Choroid plexus epithelial cell (primary cell): ENCODE data around the gene IGLL5.

Source experiments
- DNase-seq: peaks from one replicate; pipeline ENCODE4 v3.0.0-alpha.2; 2010; ENCODE audit warnings: low read depth
- H3K4me3 ChIP-seq: 2 replicates; pipeline ENCODE4 v1.5.1; 2011; ENCODE audit warnings: low read depth, mild to moderate bottlenecking, control low read depth, low read length, moderate library complexity
- TF ChIP-seq, protein P1 (sequence below): conservative IDR thresholded peaks from 2 replicates; pipeline ENCODE4 v1.5.1; 2011; ENCODE audit warnings: low read depth, mild to moderate bottlenecking, control low read depth, inconsistent platforms, low read length, moderate library complexity

Gene IGLL5

DNA sequence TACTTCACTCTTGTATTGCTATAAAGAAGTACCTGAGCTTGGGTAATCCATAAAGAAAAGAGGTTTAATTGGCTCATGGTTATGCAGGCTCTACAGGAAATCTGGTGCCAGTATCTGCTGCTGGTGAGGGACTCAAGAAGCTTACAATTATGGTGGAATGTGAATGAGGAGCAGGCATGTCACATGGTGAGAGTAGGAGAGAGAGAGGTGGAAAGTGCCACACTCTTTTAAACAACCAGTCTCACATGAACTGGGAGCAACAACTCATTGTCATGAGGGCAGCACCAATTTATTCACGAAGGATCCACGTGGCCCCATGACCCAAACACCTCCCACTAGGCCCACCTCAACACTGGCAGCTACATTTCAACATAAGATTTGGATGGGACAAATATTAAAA is 24.6 kb upstream of the IGLL5 start:
- H3K4me3 ChIP-seq, result no peak overlapping the region
- no peak for DNase-seq
- TF ChIP-seq, protein P1, sequence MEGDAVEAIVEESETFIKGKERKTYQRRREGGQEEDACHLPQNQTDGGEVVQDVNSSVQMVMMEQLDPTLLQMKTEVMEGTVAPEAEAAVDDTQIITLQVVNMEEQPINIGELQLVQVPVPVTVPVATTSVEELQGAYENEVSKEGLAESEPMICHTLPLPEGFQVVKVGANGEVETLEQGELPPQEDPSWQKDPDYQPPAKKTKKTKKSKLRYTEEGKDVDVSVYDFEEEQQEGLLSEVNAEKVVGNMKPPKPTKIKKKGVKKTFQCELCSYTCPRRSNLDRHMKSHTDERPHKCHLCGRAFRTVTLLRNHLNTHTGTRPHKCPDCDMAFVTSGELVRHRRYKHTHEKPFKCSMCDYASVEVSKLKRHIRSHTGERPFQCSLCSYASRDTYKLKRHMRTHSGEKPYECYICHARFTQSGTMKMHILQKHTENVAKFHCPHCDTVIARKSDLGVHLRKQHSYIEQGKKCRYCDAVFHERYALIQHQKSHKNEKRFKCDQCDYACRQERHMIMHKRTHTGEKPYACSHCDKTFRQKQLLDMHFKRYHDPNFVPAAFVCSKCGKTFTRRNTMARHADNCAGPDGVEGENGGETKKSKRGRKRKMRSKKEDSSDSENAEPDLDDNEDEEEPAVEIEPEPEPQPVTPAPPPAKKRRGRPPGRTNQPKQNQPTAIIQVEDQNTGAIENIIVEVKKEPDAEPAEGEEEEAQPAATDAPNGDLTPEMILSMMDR, result no peak

DNA sequence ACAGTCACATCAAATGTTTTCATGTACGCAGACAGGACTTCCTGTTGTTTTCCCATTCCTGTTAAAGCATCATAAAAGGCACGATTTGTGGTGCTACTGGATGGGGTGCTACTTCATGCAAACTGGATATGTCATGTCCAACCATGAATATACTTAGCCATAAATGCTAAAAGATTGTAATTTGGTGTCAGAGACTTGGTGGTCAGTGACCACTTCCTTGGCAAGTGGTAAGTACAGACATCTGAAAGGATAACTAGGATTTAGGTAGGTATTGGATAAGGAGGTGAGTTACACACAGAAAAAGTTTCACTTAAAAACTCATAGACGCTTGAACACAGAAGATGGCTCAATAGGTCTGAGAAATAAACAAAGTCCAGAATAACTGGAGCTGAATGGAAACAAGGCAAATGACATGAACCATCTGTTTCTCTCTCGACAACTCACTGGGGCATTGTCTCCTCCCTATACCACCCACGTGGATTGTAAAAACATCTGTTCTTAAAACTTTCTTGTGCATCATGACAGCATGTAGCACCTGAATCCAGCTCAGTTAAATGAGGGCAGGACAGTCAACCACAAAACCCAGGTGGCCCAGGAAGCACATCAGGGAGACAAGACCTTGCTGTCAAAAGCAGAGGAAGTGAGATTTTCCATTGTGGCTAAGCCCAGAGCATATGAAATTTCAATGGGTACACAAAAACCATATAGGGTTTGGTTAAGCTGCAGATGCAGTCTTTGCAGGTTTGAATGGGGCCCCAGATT is 22.1 kb upstream of the IGLL5 start:
- TF ChIP-seq, protein P1, result no peak
- DNase-seq, result peak; percentile 4
- no peak overlapping the region for H3K4me3 ChIP-seq

DNA sequence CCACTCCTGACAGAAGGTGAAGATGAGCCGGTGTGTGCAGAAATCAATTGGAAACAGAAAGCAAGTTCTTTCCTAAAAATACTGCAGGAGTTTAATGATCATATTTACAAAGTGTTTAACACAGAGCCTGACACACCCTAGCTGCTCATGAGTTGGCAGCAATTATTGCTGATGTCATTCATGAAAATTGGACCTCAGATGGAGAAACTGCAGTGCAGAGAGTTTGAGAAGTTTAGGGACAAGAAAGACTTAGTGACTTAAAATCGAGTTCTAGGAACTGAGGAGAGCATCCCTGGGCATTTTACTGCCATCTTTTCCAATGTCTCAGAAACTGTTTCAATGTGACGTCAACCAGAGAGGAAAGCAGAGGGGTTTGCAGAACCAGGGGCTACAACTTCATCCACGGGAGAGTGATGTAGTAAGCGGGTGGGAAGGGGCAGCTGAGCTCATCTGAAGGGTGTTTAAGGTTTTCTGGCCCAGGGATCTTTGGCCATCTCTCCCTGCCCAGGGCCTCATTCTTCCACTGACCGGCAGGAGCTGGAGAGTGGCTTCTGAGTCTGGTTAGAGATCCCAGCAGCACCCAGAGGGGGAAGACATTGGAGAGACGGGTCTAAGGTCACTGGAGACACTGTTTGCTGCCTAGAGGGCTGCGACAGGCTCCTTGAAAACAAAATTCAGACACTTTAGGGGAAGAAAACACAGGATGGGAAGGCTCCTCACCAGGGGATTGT is 21.1 kb upstream of the IGLL5 start:
- H3K4me3 ChIP-seq, result no peak overlapping the region
- DNase-seq, result no peak
- TF ChIP-seq, protein P1, result no peak

DNA sequence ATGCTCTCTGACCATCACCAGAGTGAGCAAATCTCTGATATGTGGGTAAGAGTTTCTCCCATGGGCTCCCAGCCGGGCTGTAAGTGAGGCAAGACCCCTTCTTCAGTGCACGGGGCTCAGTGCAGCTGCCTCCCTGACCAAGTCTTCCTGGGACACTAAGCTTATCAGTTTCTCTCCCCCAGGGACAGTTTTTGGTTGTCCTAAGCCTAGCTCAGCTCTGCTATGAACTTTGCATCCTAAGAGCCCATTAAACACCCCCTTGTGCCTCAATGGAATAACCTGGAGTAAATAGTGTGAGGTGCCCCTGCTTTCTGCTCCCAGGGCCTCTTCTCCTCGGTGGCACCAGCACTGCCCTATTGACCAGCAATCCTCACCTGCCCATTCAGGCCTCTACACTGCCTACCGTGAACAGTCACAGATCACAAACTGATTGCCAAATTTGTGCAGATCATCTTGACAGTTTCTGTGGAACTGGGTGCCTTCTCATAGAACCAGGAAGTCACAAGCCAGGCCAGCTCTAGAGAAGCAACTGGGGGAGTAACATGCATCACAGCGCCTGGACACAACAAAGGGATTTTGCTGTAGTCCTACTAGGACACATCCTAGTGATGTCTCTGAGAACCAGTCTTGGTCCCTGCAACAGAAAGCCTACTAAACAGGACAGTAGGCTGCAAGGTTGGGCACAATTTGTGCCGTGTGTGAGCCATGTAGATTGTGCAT is 19.5 kb upstream of the IGLL5 start:
- no peak overlapping the region for H3K4me3 ChIP-seq
- DNase-seq, result no peak
- TF ChIP-seq, protein P1, result no peak

DNA sequence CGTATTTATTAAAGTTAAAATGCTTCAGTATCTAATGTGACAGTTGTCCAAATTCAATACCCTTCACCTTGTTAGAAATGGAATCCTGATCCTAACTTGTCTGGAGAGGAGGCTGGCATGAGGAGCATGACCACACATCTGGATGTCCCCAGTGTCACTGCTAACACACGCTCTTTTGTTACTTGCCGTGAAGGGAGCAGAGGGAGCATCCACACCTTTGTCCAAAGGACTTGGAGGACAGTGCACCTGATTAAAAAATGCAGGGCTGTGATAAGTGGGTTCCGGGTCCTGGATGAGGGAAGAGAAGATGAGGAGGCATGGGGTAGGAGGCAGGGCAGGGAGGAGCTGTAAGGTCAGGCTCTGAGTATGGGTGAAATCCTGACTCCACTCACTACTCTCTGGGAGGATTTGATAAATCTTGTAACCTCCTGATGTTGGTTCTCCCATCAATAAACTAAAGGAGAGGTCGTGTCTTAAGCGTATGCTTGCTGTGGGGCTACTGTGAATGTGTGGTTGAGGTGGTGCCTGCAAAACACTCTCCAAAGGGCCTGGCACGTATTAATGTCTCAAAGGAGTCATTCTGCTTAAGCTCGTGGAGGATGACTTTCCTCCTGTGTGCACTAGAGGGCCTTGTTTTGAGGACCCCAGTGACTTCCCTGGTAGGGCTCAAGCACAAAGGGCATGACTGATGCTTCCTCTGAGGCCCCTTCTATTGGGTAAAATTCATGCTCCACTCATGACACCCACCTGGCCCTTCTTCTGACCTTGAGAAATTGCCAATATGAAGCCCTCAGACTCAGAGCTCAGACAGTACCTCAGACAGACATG is 16.8 kb upstream of the IGLL5 start:
- no peak overlapping the region for H3K4me3 ChIP-seq
- TF ChIP-seq, protein P1, result peak; percentile 41
- DNase-seq, result peak; percentile 23

DNA sequence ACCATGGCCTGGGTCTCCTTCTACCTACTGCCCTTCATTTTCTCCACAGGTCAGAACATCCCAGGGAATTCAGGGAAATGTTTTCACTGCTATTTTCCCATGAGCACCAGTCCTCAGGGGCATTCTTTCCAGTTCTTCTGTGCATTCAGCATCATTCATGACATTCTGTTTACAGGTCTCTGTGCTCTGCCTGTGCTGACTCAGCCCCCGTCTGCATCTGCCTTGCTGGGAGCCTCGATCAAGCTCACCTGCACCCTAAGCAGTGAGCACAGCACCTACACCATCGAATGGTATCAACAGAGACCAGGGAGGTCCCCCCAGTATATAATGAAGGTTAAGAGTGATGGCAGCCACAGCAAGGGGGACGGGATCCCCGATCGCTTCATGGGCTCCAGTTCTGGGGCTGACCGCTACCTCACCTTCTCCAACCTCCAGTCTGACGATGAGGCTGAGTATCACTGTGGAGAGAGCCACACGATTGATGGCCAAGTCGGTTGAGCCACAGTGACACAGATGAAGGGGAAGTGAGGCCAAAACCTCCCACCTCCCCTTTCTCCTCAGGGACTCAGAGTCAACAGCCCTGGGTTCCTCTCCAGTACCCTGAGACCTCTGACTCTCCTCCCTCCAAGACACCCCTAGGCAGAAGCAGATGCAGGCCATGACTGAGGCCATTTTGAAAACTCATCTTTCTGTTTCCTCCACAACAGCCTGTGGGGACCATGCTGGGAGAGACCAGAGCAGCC is 15.9 kb upstream of the IGLL5 start:
- no peak for DNase-seq
- H3K4me3 ChIP-seq, result no peak overlapping the region
- TF ChIP-seq, protein P1, result no peak
